ENCODE data around the gene ZNF232.

GRCh38 chr17:5120036-5120435, 8.4 kb upstream of the ZNF232 start:
- TF ChIP-seq CTCF (IDR thresholded peaks at IDR 0.05) (no peak), POLR2A (IDR thresholded peaks at IDR 0.05) (no peak), EP300 (IDR thresholded peaks at IDR 0.05) (no peak)
